SHP77 (cell line): ENCODE data around the gene CTPS1.

Experiments
- DNase-seq, 2 experiments: peaks; one replicate each; lab custom pipeline; 2025; lab: John Stamatoyannopoulos, UW

Gene CTPS1

DNA sequence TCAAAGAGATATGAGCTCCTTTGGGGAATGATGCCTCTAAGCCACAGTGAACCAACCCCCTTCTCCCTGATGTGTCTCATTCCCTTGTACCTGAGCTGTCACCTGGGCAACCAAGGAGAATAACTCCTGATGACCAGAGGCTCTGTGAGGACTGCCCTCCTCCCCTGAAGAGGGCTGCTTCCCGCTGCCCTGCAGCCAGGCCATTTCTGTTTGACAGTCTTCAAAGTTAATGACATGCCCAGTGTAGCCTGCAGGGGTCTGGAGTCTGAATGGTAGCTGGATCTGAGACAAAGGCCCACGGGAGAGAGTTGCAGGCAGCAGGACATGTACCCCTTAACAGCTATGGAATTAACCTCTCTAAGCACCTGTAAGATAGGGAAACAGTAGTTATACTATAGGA lies 45.5 kb downstream of the CTPS1 start:
- DNase-seq: no peak

DNA sequence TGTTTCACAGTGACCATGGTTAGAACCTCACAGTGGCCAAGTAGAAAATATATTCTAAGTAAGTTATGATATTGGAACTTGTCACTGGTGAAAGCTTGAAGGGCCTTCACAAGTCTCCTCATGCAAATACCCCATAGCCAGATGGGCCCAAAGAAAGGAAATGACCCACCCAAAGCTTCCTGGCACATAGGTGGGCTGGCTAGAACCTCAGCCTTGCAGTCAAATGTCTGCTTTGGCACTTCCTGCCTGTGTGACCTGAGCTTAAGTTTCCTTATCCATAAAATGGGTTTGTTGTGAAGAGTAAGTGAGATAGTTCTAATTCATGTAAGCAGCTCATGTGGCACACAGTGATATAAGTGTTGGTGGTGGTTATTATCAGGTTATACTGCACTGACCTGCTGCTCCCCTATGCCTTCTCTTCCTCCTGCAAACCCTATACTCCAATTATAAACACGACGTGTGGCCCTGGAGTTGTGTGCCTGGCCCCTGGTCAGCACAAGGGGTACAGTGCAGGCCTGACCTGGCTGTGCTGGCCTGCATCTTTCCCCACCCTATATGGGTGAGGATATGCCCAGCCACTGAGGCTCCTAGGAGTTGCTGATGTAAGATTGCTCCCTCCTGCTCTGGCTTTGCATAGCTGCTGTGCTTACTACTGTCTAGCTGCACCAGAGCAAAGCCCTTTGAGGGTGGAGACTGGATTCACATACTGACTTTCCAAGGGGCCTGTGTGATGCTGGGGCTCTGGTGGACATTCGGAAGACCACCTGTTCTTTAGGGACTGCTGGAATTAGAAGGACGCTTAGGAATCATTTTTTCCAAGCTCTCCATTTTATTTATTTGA lies 46.7 kb downstream of the CTPS1 start:
- DNase-seq: no peak

DNA sequence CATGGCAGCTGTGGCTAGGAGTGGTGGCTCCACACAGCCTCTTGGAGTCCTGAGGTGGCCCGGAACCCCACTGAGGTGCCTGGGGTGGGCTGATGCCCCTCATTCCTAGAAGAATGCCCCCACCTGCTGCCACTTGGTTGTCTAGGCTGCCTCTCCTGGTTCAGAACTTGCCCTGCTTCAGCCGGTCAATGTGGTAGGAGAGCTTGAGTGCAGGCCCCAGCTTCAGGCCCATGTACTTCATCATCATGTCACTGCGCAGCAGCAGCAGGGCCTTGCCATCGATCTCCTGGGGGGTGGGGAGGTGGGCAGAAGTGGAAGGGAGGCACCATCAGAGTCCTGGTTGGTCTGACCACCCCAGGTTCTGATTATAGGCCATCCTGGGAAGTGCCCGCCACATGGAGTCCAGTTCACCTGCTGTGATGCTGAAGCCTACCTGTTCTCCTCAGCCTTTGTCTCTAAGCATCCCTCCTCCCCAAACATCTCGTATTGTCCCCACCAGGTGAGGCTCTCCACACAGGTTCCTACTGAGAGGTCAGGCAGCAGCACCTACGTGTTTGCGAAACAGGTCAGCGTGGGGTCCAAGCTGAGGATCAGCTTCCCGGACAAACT lies 48.6 kb downstream of the CTPS1 start:
- no peak for DNase-seq

DNA sequence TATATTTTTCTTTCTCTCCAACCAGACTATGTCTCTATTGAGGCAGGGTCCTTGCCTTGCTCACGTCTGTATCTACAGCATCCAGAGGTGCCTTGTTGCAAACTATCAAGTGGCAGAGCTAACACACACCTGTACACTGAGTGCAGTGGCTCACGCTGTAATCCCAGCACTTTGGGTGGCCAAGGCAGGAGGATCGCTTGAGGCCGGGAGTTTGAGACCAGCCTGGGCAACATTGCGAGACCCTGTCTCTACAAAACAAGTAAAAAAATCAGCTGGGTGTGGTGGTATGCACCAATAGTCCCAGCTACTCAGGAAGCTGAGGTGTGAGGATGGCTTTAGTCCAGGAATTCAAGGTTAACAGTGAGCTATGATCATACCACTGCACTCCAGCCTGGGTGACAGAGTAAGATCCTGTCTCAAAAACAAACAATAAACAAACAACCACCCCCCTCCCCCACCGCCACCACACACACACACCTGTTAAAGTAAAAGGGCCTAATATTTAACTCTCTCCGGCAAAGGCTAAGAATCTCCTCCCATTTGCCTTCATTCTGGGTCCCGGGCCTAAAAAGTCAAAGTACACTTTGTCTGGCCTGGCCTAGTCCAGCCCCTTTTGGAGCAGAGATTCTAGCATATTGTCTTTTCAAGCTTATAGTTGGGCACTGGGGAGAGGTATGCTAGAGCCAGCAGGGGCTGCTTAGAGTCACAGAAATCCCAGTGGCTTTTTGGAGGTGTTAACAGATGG lies 51.5 kb downstream of the CTPS1 start:
- no peak for DNase-seq

DNA sequence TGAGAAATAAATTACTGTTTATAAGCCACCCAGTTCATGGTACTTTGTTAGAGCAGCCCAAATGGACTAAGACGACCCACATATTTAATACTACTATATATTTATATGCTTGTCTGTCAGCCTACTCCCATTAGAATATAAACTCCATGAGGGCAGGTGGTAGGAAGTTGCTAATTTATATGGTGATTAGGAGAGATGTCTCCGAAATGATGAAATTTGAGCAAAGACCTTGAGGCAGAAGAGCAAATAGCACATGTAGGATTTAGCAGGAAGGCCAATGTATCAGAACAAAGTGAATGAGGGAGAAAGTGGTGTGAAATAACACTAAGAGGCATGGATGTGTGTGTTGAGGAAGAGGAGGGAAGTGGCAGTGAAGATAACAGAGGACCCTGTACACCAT lies 52.7 kb downstream of the CTPS1 start:
- no peak for DNase-seq

DNA sequence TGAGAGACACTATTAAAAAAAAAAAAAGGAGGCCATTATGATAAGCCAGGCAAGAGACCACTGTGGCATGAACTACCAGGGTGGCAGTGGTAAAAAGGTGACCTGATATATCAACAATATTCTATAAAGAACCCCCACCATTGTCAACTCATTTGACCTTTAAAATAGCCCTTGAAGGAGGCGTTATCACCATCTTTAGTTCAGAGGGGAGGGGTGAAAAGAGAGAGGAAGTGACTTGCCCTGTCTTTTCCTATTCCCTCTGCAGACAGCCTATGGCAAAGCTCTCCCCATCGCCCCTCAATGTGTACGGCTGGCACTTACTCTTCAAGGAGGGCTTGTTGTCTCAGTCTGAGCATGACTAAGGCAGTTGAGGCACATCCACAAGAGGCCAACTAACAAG lies 53.8 kb downstream of the CTPS1 start:
- no peak for DNase-seq

DNA sequence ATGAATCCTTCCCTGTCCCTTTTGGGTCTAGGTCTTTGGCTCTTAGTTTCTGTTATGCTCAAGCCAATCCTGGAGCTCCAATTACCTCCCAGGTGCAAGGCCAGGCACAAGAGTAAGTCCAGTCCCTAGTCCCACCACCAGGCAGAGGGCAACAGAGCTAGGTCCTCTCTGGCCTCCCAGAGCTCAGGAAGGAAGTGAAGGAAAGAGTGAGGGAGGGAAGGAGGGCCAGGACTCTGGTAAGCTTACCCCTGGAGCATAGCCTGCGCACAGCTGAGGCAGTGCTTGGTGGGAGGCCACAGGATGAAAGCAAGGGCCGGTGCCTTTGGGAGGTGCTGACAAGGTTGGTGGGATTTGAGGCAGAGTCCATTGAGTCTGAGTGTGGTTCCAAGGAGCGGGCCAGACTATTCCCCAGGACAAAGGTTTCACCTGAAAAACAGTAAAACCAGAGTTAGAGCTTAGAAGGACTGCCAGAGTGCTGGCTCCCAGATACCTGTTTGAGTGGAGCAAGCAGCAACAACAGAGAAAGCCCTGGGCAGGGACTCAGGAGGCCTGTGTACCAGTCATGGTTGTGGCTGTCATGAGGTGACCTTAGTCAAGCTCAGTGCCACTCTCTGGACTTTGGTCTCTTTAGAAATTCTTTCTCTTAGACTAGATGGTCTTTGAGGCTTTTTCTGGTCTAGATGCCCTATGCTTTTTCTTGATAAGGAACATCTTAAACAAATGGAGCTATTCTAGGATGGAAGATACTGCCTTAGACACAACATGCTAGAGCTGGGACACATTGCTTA lies 57.8 kb downstream of the CTPS1 start:
- no peak for DNase-seq

DNA sequence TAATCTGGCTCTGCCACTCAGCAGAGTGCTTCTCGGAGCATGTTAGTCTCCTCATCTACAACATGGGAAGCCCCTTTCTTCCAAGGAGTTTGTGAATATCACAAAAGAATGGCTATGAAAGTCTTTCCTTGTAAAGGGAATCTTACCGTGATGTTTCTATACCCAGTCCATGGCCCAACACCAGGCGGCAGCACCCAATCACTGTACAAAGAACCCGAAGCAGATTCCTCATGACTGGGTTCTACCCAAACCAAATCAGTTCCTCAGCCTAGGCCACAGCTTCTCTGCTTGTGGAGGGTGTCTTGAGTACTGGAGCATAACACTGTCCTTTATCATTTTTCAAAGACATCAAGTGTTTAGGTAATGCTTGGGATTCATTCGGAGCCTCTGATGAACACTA lies 58.6 kb downstream of the CTPS1 start:
- no peak for DNase-seq

DNA sequence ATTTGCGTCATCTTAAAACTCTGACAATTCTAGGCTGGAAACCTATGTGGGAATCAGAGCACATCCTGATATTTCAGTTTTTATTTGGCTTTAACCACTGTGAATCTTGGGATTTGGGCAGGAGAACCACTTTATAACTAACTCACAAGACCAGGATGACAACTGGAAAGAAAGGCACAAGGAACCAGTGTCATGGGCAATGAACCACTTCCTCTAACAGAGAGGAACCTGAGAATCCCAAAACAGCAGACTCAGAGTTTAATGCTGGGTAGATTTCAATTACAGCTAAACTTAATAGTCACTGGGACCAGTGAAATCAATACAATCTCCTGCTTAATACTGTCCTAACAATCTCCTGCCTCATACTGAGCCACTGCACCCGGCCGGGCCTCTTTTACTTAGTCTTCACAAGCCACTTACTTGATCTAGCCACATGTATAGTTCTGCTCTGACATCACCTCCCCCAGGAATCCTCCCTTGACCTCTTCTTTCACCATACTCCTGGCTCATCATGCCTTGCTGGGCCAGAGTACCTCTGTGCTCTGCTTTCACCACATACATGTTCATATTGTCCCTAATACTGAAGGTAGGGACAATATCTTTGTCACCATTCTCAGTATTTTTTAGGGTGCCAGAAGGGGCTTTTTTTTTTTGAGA lies 62.2 kb downstream of the CTPS1 start:
- no peak for DNase-seq

DNA sequence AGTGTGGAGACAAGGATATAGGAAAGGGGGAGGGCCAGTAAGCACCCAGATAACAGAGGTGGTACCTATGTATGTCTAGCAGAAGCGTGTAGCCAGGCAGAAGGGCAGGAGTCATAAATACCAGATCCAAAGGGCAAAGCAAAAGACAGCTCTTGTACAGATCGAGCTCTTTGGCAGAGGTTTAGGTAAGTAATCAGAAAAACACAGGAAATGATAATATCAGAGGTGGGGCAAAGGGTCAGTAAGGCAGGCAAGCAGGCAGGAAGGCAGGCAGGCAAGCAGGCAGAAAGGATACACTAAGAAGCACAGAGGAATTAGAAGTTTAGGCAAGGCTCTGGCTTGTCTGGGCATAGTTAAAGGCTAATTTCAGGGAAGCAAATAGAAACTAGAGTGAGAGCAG lies 64.7 kb downstream of the CTPS1 start:
- DNase-seq: no peak

DNA sequence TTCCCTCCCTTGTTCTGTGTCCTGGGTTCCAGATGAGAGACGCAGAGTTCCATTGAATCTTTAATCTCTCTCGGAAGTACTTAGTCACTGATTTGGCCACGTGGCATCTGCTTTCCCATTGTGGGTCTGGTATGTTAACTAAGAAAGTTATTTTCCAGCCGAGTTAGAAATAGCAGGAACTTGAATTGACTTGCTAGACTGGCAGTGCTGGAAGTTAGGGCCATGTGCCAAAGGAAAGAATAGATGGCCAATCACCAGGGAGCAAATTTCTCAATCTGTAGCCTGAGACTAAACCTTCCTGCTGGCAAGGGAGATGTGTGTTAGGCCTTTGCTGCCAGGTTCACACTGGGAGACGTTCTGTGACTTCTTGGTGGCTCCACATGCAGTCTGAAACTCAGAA lies 66.2 kb downstream of the CTPS1 start:
- DNase-seq: no peak

DNA sequence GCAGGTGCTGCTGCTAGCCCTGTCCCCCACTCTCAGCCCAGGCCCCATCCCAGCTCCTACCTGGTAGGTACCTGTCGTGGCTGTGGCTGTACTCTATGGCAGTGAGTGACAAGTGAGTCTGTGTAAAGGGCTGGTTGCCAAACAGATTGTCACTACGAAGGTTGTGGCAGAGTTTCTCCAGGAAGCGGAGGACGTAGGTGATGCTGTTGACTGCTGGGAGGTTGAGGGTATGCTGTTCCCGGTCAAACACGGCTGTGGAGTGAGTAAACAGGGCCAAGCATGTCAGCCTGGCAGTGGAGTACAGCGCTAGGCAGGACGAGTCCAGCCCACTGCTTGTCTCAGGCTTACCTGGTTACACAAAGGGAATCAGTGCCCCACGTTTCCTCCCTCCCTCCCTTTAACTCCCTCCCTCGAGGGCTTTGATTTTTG lies 66.9 kb downstream of the CTPS1 start:
- no peak for DNase-seq

DNA sequence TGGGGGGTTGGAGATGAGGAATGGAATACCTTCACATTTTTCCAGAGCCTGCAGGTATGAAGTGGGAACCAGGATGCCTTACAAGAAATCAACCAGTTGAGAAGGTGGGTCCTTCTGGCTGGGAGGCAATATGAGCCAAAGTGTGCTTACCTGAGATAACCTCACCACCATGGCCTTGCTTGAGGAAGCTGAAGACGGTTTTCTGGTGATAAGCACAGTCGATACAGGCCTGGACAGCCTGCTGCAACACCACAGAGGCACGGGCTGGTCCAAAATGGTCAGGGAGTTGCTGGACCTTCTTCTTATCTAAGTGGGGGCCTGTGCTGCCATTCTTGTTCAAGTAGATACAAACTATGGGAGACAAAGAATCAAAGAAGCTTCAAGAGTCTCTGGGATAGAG lies 69.0 kb downstream of the CTPS1 start:
- DNase-seq: no peak

DNA sequence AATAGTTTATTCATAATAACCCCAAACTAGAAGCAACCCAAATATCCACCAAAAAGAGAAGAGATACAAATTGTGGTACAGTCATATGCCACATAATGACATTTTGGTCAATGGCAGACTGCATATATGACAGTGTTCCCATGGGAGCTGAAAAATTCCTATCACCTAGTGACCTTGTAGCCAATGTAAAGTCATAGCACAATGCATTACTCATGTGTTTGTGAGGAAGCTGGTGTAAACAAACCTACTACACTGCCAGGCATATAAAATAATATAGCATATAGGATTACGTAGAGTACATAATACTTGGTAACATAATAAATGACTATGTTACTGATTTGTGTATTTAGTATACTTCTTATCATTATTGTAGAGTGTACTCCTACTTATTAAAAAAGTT lies 71.5 kb downstream of the CTPS1 start:
- no peak for DNase-seq

DNA sequence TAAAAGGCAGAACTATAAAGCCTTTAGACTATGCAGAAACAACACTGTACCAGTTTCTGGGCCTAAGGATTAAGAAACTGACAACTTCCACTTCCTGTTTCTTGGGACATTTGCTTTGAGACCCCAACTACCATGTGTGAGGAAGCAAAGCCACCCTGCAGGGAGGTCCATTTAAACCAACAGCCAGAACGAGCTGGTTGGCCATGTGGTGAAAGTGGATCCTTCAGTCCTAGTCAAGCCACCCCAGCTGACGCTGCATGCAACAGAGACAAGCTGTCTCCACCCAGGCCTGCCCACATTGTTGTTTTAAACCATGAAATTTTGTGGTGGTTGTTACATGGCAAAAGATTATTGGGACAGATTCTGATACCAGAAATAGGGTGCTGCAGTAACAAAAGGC lies 73.8 kb downstream of the CTPS1 start:
- DNase-seq: no peak

DNA sequence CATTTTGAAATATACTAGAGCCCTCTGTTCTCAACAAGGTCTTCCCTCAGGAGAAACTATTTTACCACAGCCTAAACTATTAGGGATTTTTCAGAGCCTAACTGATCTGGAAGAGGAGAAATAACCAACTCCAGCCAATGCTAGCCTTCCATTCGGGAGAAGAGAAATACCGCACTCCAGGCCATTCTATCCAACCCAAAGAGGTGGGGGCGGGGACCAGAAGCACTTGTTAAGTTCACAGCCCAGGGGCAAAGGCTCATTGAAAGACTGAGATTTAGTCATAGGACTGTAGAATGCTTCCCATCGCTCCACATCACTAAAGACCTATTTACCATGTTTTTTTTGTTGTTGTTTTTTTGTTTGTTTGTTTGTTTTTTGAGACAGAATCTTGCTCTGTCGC lies 77.4 kb downstream of the CTPS1 start:
- no peak for DNase-seq
